DND-41 (cell line): Measurements from ENCODE around the gene SRRM3.

ENCODE experiments used
- EZH2 ChIP-seq: IDR thresholded peaks from 3 replicates; pipeline ENCODE4 v1.6.1; 2012; ENCODE audit warnings: borderline replicate concordance, low read depth, mild to moderate bottlenecking, moderate library complexity, low read length, inconsistent platforms; ENCODE audit not compliant: severe bottlenecking
- TF ChIP-seq, protein P1 (sequence below): IDR thresholded peaks from 2 replicates; pipeline ENCODE4 v1.5.1; 2012; ENCODE audit warnings: borderline replicate concordance, low read length, moderate library complexity, mild to moderate bottlenecking; ENCODE audit not compliant: poor library complexity, severe bottlenecking; ENCODE audit errors: extremely low read depth

DNA sequence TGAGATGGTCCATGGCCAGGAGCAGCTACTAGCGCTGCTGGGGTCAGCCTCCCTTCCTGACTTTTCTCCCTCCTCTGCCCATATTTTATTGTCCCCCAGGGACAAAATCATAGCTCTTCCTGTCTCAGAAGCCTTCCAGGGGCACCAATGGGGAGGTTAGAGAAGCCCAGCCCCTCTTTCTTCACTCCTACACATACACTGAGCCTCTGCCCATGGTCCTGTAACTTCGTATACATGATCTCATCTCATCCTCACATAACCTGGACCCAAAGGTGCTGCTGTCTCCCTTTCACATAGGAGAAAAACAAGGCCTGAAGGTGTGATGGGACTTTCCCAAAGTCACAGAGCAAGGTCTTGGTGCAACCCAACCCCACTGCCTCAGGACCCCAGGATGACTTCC lies 2.5 kb downstream of the SRRM3 start:
- TF ChIP-seq, protein P1, sequence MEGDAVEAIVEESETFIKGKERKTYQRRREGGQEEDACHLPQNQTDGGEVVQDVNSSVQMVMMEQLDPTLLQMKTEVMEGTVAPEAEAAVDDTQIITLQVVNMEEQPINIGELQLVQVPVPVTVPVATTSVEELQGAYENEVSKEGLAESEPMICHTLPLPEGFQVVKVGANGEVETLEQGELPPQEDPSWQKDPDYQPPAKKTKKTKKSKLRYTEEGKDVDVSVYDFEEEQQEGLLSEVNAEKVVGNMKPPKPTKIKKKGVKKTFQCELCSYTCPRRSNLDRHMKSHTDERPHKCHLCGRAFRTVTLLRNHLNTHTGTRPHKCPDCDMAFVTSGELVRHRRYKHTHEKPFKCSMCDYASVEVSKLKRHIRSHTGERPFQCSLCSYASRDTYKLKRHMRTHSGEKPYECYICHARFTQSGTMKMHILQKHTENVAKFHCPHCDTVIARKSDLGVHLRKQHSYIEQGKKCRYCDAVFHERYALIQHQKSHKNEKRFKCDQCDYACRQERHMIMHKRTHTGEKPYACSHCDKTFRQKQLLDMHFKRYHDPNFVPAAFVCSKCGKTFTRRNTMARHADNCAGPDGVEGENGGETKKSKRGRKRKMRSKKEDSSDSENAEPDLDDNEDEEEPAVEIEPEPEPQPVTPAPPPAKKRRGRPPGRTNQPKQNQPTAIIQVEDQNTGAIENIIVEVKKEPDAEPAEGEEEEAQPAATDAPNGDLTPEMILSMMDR = no peak
- no peak for TF ChIP-seq EZH2
